NT2/D1 (cell line): ENCODE data around the gene SOCS3.

Source experiments
- DNase-seq: peaks from one replicate; pipeline ENCODE4 v3.0.0-alpha.2; 2011; ENCODE audit warnings: low read depth, low spot score
- H3K27me3 ChIP-seq: 2 replicates; pipeline ENCODE4 v1.6.0; 2011; ENCODE audit warnings: mild to moderate bottlenecking; ENCODE audit not compliant: insufficient read length, insufficient read depth
- H3K36me3 ChIP-seq: 2 replicates; pipeline ENCODE4 v1.6.1; 2011; ENCODE audit warnings: mild to moderate bottlenecking, low read length, mixed read lengths; ENCODE audit not compliant: insufficient read depth, insufficient read length
- H3K4me1 ChIP-seq: 2 replicates; pipeline ENCODE4 v1.5.1; 2011; ENCODE audit not compliant: insufficient read depth, insufficient read length
- H3K4me3 ChIP-seq: 2 replicates; pipeline ENCODE4 v1.5.1; 2011; ENCODE audit warnings: low read depth; ENCODE audit not compliant: insufficient read length
- H3K9ac ChIP-seq: 2 replicates; pipeline ENCODE4 v1.6.0; 2011; ENCODE audit warnings: low read depth; ENCODE audit not compliant: insufficient read length
- H3K9me3 ChIP-seq: 2 replicates; pipeline ENCODE4 v1.5.1; 2011; ENCODE audit warnings: mild to moderate bottlenecking, low read length; ENCODE audit not compliant: insufficient read depth
- SUZ12 ChIP-seq: IDR thresholded peaks from 2 replicates; pipeline ENCODE4 v1.6.1; 2011; ENCODE audit not compliant: insufficient read length, insufficient read depth; ENCODE audit errors: extremely low read depth
- YY1 ChIP-seq: IDR thresholded peaks from 2 replicates; pipeline ENCODE4 v1.6.1; 2011; ENCODE audit not compliant: insufficient read length, insufficient read depth
- ZNF274 ChIP-seq: IDR thresholded peaks from 2 replicates; pipeline ENCODE4 v1.6.1; 2011; ENCODE audit warnings: mild to moderate bottlenecking, low read depth, low read length

SOCS3 gene

GRCh38 chr17:78371056-78371455, 11.2 kb upstream of the SOCS3 start:
- DNase-seq = no peak
- Histone ChIP-seq H3K36me3 (no peaks in the 10 kb centered on the region), H3K27me3 (peaks cover 8% of the 10 kb centered on the region), H3K9me3 (no peaks in the 10 kb centered on the region), H3K4me3 (no peak overlapping the region), H3K4me1 (peaks cover 38% of the 10 kb centered on the region), H3K9ac (no peak overlapping the region)
- TF ChIP-seq YY1 = no peak
- TF ChIP-seq SUZ12 = no peak
- no peak for TF ChIP-seq ZNF274

- peak overlapping the region; percentile 66 for H3K9ac ChIP-seq
- peaks cover 39% of the 10 kb centered on the region for H3K4me1 ChIP-seq
- H3K36me3 ChIP-seq = no peaks in the 10 kb centered on the region
- H3K4me3 ChIP-seq = no peak overlapping the region
- H3K9me3 ChIP-seq = no peaks in the 10 kb centered on the region
- TF ChIP-seq SUZ12 (no peak), YY1 (no peak), ZNF274 (no peak)
- DNase-seq = no peak
- peaks cover 11% of the 10 kb centered on the region for H3K27me3 ChIP-seq
Measured at GRCh38 chr17:78369791-78370381, 10.0 kb upstream of the SOCS3 start.

- peak overlapping the region; percentile 66 for H3K9ac ChIP-seq
- H3K27me3 ChIP-seq = peaks cover 20% of the 10 kb centered on the region
- H3K4me1 ChIP-seq = peaks cover 41% of the 10 kb centered on the region
- H3K9me3 ChIP-seq = no peaks in the 10 kb centered on the region
- TF ChIP-seq ZNF274 (no peak), YY1 (no peak), SUZ12 (no peak)
- no peak for DNase-seq
- no peaks in the 10 kb centered on the region for H3K36me3 ChIP-seq
- no peak overlapping the region for H3K4me3 ChIP-seq
Measured at GRCh38 chr17:78368854-78369495, 9.1 kb upstream of the SOCS3 start.

GRCh38 chr17:78368348-78368747, 8.5 kb upstream of the SOCS3 start:
- DNase-seq = no peak
- Histone ChIP-seq H3K9me3 (no peaks in the 10 kb centered on the region), H3K36me3 (no peaks in the 10 kb centered on the region), H3K4me3 (no peak overlapping the region), H3K4me1 (peaks cover 44% of the 10 kb centered on the region), H3K9ac (no peak overlapping the region), H3K27me3 (peaks cover 25% of the 10 kb centered on the region)
- TF ChIP-seq YY1 (no peak), SUZ12 (no peak), ZNF274 (no peak)

- TF ChIP-seq YY1 (no peak), ZNF274 (no peak), SUZ12 (no peak)
- Histone ChIP-seq H3K9me3 (no peaks in the 10 kb centered on the region), H3K36me3 (no peaks in the 10 kb centered on the region), H3K4me3 (no peak overlapping the region), H3K27me3 (peaks cover 36% of the 10 kb centered on the region), H3K4me1 (peaks cover 42% of the 10 kb centered on the region), H3K9ac (peak overlapping the region; percentile 17)
- no peak for DNase-seq
Measured at GRCh38 chr17:78367193-78367592, 7.3 kb upstream of the SOCS3 start.

GRCh38 chr17:78366109-78366848, 6.4 kb upstream of the SOCS3 start:
- H3K9me3 ChIP-seq = no peaks in the 10 kb centered on the region
- no peak for TF ChIP-seq ZNF274
- TF ChIP-seq SUZ12 = no peak
- TF ChIP-seq YY1 = no peak
- H3K36me3 ChIP-seq = no peaks in the 10 kb centered on the region
- peaks cover 41% of the 10 kb centered on the region for H3K27me3 ChIP-seq
- H3K4me3 ChIP-seq = peak overlapping the region; percentile 1
- H3K4me1 ChIP-seq = peaks cover 45% of the 10 kb centered on the region
- no peak for DNase-seq
- H3K9ac ChIP-seq = peak overlapping the region; percentile 70

- DNase-seq = no peak
- Histone ChIP-seq H3K9ac (peak overlapping the region; percentile 70), H3K9me3 (no peaks in the 10 kb centered on the region), H3K4me1 (peaks cover 45% of the 10 kb centered on the region), H3K4me3 (peak overlapping the region; percentile 1), H3K27me3 (peaks cover 43% of the 10 kb centered on the region), H3K36me3 (no peaks in the 10 kb centered on the region)
- TF ChIP-seq YY1 (no peak), SUZ12 (no peak), ZNF274 (no peak)
Measured at GRCh38 chr17:78365561-78366108, 5.8 kb upstream of the SOCS3 start.
